ENCODE results near the gene MYF5. TPM values are rescaled to one million over a fixed set of nuclear protein-coding genes. Genes with fewer than 3 reads are reported as not detected.

The MYF5 gene
- total and polyA plus RNA-seq, 2 experiments from 2014 or later = not detected

GRCh38 chr12:80766210-80766609, 49.5 kb downstream of the MYF5 start:
- Histone ChIP-seq H3K9me2 (ENCODE audit: insufficient read depth) (no peaks in the 10 kb centered on the region), H2AFZ (no peak overlapping the region), H3K27ac (no peak overlapping the region), H3K4me1 (ENCODE audit: insufficient read depth) (peaks cover 4% of the 10 kb centered on the region; the same call in 1 of the 2 replicates), H3K4me3 (no peak overlapping the region), H3K9me3 (ENCODE audit: low read depth) (no peaks in the 10 kb centered on the region), H3K79me2 (ENCODE audit: insufficient read depth) (no peaks in the 10 kb centered on the region), H3K9ac (no peak overlapping the region), H4K20me1 (ENCODE audit: insufficient read depth) (no peaks in the 10 kb centered on the region), H3K27me3 (replicated peaks; ENCODE audit: insufficient read depth) (no peaks in the 10 kb centered on the region), H3K36me3 (ENCODE audit: low read depth) (no peaks in the 10 kb centered on the region), H3F3A (ENCODE audit: insufficient read depth) (no peaks in the 10 kb centered on the region), H3K4me2 (ENCODE audit: unreplicated experiment) (no peak overlapping the region)
- 100% methylated on average over 1 of the region's 1 CpG for WGBS, 2 experiments (ENCODE audit: low coverage in 1 of 2, low lambda C conversion rate in 2 of 2, missing lambda C conversion rate in 2 of 2)
- no peak for DNase-seq
- TF ChIP-seq EZH2 (IDR thresholded peaks at IDR 0.05; ENCODE audit: insufficient read depth, poor library complexity, severe bottlenecking) (no peak), EZH2phosphoT487 (IDR thresholded peaks at IDR 0.05; ENCODE audit: insufficient read depth, low read depth) (no peak)
- in situ Hi-C loops (cut with MboI) = loop anchor here (25.0 kb wide), 1 partner anchor 554 kb away; no protein-coding TSS in a partner anchor

GRCh38 chr12:80766897-80767296, 50.2 kb downstream of the MYF5 start:
- H3K36me3 ChIP-seq (ENCODE audit: low read depth) = no peaks in the 10 kb centered on the region
- H4K20me1 ChIP-seq (ENCODE audit: insufficient read depth) = no peaks in the 10 kb centered on the region
- no peaks in the 10 kb centered on the region for H3F3A ChIP-seq (ENCODE audit: insufficient read depth)
- TF ChIP-seq EZH2 (IDR thresholded peaks at IDR 0.05; ENCODE audit: insufficient read depth, poor library complexity, severe bottlenecking) (no peak), EZH2phosphoT487 (IDR thresholded peaks at IDR 0.05; ENCODE audit: insufficient read depth, low read depth) (no peak)
- H3K27me3 ChIP-seq (replicated peaks; ENCODE audit: insufficient read depth) = no peaks in the 10 kb centered on the region
- DNase-seq = no peak
- H3K4me1 ChIP-seq (ENCODE audit: insufficient read depth) = peaks cover 4% of the 10 kb centered on the region; the same call in 1 of the 2 replicates
- no peak overlapping the region for H3K4me3 ChIP-seq
- in situ Hi-C loops (cut with MboI) = loop anchor here (25.0 kb wide), 1 partner anchor 555 kb away; no protein-coding TSS in a partner anchor
- H3K79me2 ChIP-seq (ENCODE audit: insufficient read depth) = no peaks in the 10 kb centered on the region
- no peaks in the 10 kb centered on the region for H3K9me2 ChIP-seq (ENCODE audit: insufficient read depth)
- H3K9ac ChIP-seq = no peak overlapping the region
- H3K4me2 ChIP-seq (ENCODE audit: unreplicated experiment) = no peak overlapping the region
- WGBS, 2 experiments (ENCODE audit: low coverage in 1 of 2, low lambda C conversion rate in 2 of 2, missing lambda C conversion rate in 2 of 2) = 56% methylated on average over 2 of the region's 2 CpGs
- no peaks in the 10 kb centered on the region for H3K9me3 ChIP-seq (ENCODE audit: low read depth)
- no peak overlapping the region for H3K27ac ChIP-seq
- H2AFZ ChIP-seq = no peak overlapping the region

Other genes starting within 250 kb of the MYF5 start
- not detected in 2 replicates for gene MYF6, start 9.3 kb upstream of the MYF5 start, total RNA-seq (2014; rRNA removed; shearing (Covaris generic))
- gene MYF6, start 9.3 kb upstream of the MYF5 start, polyA plus RNA-seq (2016; fragmentation: Nextera tagmentation; extraction: Ambion mirVana) = not detected in 2 replicates
- gene LIN7A, start 221.0 kb downstream of the MYF5 start, total RNA-seq (2014; rRNA removed; shearing (Covaris generic)) = 1.0 and 1.5 TPM in 2 replicates
- 0.95 and 1.6 TPM in 2 replicates for gene LIN7A, start 221.0 kb downstream of the MYF5 start, polyA plus RNA-seq (2016; fragmentation: Nextera tagmentation; extraction: Ambion mirVana)